ENCODE measurements around the gene GABRP.
"Not testable (repeated sequence)": the region's sequence is repeated elsewhere in the genome, so short reads cannot be mapped to it uniquely, and the experiment has no call there.

Gene GABRP, protein sequence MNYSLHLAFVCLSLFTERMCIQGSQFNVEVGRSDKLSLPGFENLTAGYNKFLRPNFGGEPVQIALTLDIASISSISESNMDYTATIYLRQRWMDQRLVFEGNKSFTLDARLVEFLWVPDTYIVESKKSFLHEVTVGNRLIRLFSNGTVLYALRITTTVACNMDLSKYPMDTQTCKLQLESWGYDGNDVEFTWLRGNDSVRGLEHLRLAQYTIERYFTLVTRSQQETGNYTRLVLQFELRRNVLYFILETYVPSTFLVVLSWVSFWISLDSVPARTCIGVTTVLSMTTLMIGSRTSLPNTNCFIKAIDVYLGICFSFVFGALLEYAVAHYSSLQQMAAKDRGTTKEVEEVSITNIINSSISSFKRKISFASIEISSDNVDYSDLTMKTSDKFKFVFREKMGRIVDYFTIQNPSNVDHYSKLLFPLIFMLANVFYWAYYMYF
- long read RNA-seq, donor 1 = 0 reads
- long read RNA-seq, donor 2 = 0 reads
- long read RNA-seq, donor 3 = 0 reads
- long read RNA-seq, donor 4 = 0 reads
- long read RNA-seq, donor 5 = 0 reads
- long read RNA-seq, donor 6 = 0 reads
- long read RNA-seq, donor 7 = 0 reads
- long read RNA-seq, donor 8 = 0 reads

DNA sequence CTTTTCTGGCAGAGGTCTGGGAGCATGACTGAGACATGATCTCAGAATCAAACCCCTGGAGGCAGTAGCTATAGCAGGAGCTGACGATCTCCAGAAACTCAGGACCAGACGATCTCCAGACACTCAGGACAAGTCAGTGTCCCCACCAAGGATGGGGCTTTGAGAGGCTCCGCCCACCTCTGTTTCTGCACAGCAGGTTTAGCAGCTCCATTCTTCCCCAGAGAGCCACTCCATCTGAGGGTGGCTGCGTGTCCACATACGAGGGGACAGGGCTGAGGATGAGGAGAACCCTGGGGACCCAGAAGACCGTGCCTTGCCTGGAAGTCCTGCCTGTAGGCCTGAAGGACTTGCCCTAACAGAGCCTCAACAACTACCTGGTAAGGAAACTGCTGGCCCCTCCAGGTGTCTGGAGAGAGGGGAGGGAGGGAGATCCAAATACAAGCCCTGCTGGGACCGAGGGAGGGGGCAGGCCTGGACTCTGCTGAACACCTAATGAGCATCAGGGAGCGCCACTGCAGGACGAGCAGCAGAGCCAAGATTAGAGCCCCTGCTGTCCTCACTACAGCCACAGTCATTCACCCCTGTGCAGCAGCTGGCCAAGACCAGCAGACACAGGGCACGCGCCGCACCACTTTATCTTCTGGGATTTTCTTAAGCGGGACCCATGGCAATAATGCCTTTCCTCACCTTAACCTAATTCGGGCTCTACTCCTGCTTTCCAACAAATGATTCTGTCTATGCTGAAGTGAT, at the start of gene GABRP:
TSS of gene GABRP (plus strand) at position 228 of the 750 bp plus-strand sequence. CDS start 4,891 bp downstream, outside the sequence.
- DNase-seq = no peak

DNA sequence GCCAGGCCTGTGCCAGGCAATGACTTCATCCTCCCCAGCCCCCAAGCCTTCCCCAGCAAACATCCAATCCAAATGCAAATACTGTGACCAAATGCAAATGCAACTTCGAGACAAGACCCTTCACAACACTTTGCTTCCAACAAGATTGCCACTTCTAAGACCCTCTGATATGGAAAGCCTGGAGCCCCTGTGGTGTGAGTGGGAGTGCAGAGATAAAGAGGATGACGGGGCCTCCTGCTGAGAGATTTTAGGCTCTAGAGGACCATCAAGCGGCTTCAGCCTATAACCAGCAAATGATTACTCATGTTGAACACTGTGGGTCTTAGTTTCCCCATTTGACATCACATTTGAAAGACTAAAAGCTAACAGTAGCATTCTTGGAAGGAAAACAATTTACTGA, 46.6 kb upstream of the GABRP start:
- no peak for DNase-seq

DNA sequence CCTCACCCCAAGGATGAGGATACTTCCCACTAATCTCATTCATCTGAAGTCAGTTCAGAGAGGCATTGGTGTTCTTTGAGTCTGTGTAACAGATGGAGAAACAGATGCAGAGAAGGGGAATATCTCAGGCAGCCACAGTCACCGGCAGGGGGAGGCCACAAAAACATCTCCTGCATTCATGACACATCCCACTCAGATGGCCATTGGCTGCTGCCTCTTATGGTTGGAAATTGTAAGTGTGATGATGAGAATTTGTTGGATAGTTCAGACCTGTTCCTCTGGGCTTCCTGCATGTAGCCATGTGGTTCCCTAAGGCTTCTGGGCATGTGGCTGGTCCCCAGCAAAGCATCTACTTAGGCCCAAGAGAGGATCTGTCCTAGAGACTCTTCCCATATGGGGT, 45.9 kb upstream of the GABRP start:
- DNase-seq = no peak

- DNase-seq = no peak
Observed at GRCh38 chr5:170738840-170739239, 44.7 kb upstream of the GABRP start.

GRCh38 chr5:170739446-170739845, 44.1 kb upstream of the GABRP start:
- no peak for DNase-seq

DNA sequence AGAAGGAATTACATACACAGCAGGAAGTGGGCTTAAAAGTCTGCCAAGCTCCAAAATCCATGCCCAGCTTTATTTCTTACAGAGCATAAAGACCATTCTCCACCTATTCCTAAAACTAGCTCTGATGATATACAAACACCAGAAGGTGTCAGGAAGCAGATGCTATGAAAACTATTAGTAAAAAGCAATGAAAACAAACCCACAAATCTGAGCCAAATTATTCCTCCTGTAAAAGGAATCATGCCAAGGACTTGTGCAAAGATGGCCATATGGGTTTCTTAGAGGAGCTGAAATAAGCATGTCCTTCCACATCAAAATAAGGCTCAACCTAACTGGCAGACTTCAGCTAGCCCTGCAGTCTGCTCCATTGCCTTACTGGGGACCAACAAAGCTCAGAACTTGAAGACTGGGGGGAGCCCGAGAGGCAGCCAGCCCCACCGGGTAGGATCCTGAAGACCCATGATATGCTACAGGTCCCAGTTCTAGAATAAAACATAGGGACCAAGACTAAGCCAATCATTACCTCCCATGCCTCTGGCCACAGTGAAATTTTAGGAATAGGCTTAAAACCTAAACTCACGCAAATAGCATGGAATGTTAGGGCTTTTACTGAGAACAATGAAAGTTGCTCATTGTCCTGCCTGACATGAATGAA, 42.8 kb upstream of the GABRP start:
- DNase-seq = no peak

DNA sequence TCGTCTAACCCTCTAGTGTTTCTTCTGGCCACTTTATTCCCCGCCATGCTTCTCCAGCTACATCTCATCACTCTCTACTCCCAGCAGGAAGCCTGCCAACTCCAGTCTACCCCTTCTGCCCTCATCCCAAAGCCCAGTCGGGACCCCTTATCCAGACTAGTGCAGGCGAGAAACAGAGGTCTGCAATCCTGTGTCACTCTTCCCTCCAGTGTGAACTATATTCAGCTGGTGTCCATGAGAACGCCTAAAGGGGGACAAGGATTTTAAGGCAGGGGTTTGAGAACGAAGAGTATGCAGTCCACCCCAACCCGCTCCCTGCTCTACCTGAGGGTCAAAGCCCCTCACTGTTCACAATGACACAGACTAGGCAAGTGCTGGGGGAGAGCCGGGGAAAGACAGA, 41.7 kb upstream of the GABRP start:
- DNase-seq = no peak

GRCh38 chr5:170743876-170744212, 39.7 kb upstream of the GABRP start:
- DNase-seq = no peak

- peak; percentile 54 for DNase-seq
Observed at GRCh38 chr5:170745481-170746071, 37.9 kb upstream of the GABRP start.

- DNase-seq = no peak
Observed at GRCh38 chr5:170746075-170746960, 37.2 kb upstream of the GABRP start.

- no peak for DNase-seq
Observed at GRCh38 chr5:170746961-170747340, 36.6 kb upstream of the GABRP start.

DNA sequence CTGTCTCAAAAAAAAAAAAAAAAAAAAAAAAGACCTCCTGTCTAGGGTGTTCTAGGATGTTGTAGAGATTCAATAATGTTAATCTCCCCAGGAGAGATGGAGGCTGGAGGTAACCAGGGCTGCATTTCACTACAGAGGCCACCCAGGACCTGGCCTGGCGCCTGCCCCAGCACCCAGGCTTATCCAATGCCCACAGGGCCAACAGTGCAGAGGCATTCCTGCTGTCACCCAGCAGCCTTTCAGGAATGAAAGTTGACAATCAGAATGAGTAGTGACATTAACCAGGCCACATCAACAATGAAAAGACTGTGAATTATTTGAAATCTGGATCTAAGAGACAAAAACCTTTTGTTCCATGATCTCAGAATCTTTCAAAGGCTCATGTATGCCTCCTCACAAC, 36.2 kb upstream of the GABRP start:
- DNase-seq = no peak

- DNase-seq = no peak
Observed at GRCh38 chr5:170747851-170748250, 35.7 kb upstream of the GABRP start.

GRCh38 chr5:170748951-170749471, 34.5 kb upstream of the GABRP start:
- DNase-seq = no peak

- no peak for DNase-seq
Observed at GRCh38 chr5:170749911-170750431, 33.6 kb upstream of the GABRP start.

GRCh38 chr5:170750791-170751190, 32.7 kb upstream of the GABRP start:
- DNase-seq = no peak

GRCh38 chr5:170751631-170752030, 31.9 kb upstream of the GABRP start:
- no peak for DNase-seq

GRCh38 chr5:170752257-170753215, 31.0 kb upstream of the GABRP start:
- DNase-seq = no peak

- DNase-seq = no peak
Observed at GRCh38 chr5:170753311-170753710, 30.2 kb upstream of the GABRP start.

- not testable (repeated sequence) for DNase-seq
Observed at GRCh38 chr5:170754508-170754907, 29.0 kb upstream of the GABRP start.

Measured in right kidney (tissue), 9 donors.